K562 (cell line): Measurements from ENCODE around the gene SLC7A8. TPM values are rescaled to one million over a fixed set of nuclear protein-coding genes. Genes with fewer than 3 reads are reported as not detected.

ENCODE experiments used
- ATAC-seq: fragments of 200-7000 bp; cut with Tn5 transposase; 3 replicates; pipeline ENCODE4 v1.9.1; 2020; ENCODE audit warnings: moderate library complexity
- BruUV-seq: library from RNA; stranded (reverse); fragments of 400-500 nt; replicated peaks from 2 replicates; lab custom pipeline; 2021; lab: Mats Ljungman, UMichigan
- CTCF ChIA-PET: fragments of 300-600 bp; formaldehyde crosslinking; extraction: SDS; loops from one replicate; lab custom pipeline; 2021; ENCODE audit warnings: low intra/inter-chr PET ratio; lab: Yijun Ruan, JAX
- POLR2A ChIA-PET: fragments of 300-600, 350-650 bp; sonication (Branson Sonifier 250); formaldehyde crosslinking; extraction: SDS; loops from one replicate; lab custom pipeline; 2021; ENCODE audit warnings: antibody characterized with exemption, inconsistent platforms; lab: Yijun Ruan, JAX
- DNase-seq, 4 experiments: peaks; one replicate each; pipeline versions ENCODE4 v3.0.0 to v3.0.0-alpha.2; 2011 to 2018; ENCODE audit warnings: low spot score in 3 of 4, mixed read lengths in 3 of 4; ENCODE audit errors: extremely low read depth in 1 of 4
- FAIRE-seq: peaks from 2 replicates; lab custom pipeline; 2011; peaks lifted over from hg19 to GRCh38; lab: Jason Lieb, UNC
- H2AFZ ChIP-seq: 2 replicates; pipeline ENCODE4 v1.6.0; 2011; ENCODE audit warnings: low read depth, low read length, control low read depth, inconsistent platforms
- H3K27ac ChIP-seq: fragments of 200-600 bp; 3 replicates; pipeline ENCODE4 v1.8.0; 2011; ENCODE audit warnings: low read depth, mild to moderate bottlenecking, control low read depth, inconsistent platforms, low read length, moderate library complexity, mixed read lengths; ENCODE audit errors: extremely low read depth
- H3K27me3 ChIP-seq, 2 experiments: fragments of 300-600 bp in 1 of 2; 2 replicates in 1 of 2; 3 replicates in 1 of 2; pipeline versions ENCODE4 v1.6.0 to v1.8.0; 2011; ENCODE audit warnings: inconsistent platforms in 2 of 2, low read length in 2 of 2, mild to moderate bottlenecking in 1 of 2, mixed read lengths in 1 of 2, moderate library complexity in 1 of 2; ENCODE audit not compliant: control insufficient read depth in 2 of 2, insufficient read depth in 2 of 2
- H3K36me3 ChIP-seq: fragments of 300-600 bp; 3 replicates; pipeline ENCODE4 v1.8.0; 2011; ENCODE audit warnings: mild to moderate bottlenecking, low read length, inconsistent platforms; ENCODE audit not compliant: control insufficient read depth, insufficient read depth
- H3K4me1 ChIP-seq, 2 experiments: fragments of 200-600 bp in 1 of 2; replicated peaks in 1 of 2; 2 replicates in 1 of 2; 3 replicates in 1 of 2; pipeline versions ENCODE4 v1.5.1 to v1.8.0; 2011; ENCODE audit warnings: inconsistent platforms in 2 of 2, low read length in 2 of 2, mild to moderate bottlenecking in 1 of 2, mixed read lengths in 1 of 2, moderate library complexity in 1 of 2; ENCODE audit not compliant: control insufficient read depth in 2 of 2, insufficient read depth in 2 of 2
- H3K4me2 ChIP-seq: 2 replicates; pipeline ENCODE4 v1.6.1; 2011; ENCODE audit warnings: low read length, control low read depth, inconsistent platforms, mixed read lengths; ENCODE audit not compliant: insufficient read depth
- H3K4me3 ChIP-seq: fragments of 200-600 bp; sonication (generic), shearing (Covaris generic); 2 replicates; pipeline ENCODE4 v1.5.1; 2016; ENCODE audit warnings: control low read depth, inconsistent platforms
- H3K79me2 ChIP-seq: fragments of 200-600 bp; 3 replicates; pipeline ENCODE4 v1.8.0; 2011; ENCODE audit warnings: low read length, inconsistent platforms; ENCODE audit not compliant: control insufficient read depth, insufficient read depth
- H3K9ac ChIP-seq, 2 experiments: 2 replicates each; pipeline versions ENCODE4 v1.6.0 to v1.6.1; 2011; ENCODE audit warnings: low read depth in 2 of 2, low read length in 2 of 2, control low read depth in 1 of 2, inconsistent platforms in 1 of 2, mild to moderate bottlenecking in 1 of 2, mixed read lengths in 1 of 2; ENCODE audit not compliant: insufficient read depth in 1 of 2
- H3K9me1 ChIP-seq: one replicate; pipeline ENCODE4 v1.6.0; 2011; ENCODE audit warnings: inconsistent platforms, mild to moderate bottlenecking, low read length, moderate library complexity; ENCODE audit not compliant: control insufficient read depth, insufficient read depth
- H3K9me3 ChIP-seq: replicated peaks from 2 replicates; pipeline ENCODE4 v1.5.1; 2011; ENCODE audit warnings: low read depth, low read length, inconsistent platforms; ENCODE audit not compliant: control insufficient read depth, insufficient read depth
- H4K20me1 ChIP-seq: replicated peaks from 2 replicates; pipeline ENCODE4 v1.6.1; 2011; ENCODE audit warnings: low read length, inconsistent platforms, mixed read lengths; ENCODE audit not compliant: control insufficient read depth, insufficient read depth
- AFF4 ChIP-seq: sonication (generic); formaldehyde crosslinking; IDR thresholded peaks from 2 replicates; pipeline ENCODE4 v1.8.0; 2023; ENCODE audit warnings: mild to moderate bottlenecking, missing genetic modification reagents
- CREB1 ChIP-seq, 2 experiments: sonication (generic) in 1 of 2; formaldehyde crosslinking in 1 of 2; IDR thresholded peaks; 2 replicates each; pipeline versions ENCODE4 v1.6.1 to v1.8.0; 2012 to 2022; ENCODE audit warnings: inconsistent platforms in 1 of 2, mild to moderate bottlenecking in 1 of 2, missing genetic modification reagents in 1 of 2, moderate library complexity in 1 of 2
- CSDE1 ChIP-seq, 2 experiments: fragments of 450-650 bp; IDR thresholded peaks; 2 replicates each; pipeline ENCODE4 v1.6.1; 2016; ENCODE audit warnings: mild to moderate bottlenecking in 1 of 2
- FOXJ3 ChIP-seq: sonication (generic); formaldehyde crosslinking; IDR thresholded peaks from 2 replicates; pipeline ENCODE4 v1.4.0; 2020; ENCODE audit warnings: mild to moderate bottlenecking, missing genetic modification reagents
- JUND ChIP-seq, 2 experiments: IDR thresholded peaks; 2 replicates in 1 of 2; 3 replicates in 1 of 2; pipeline ENCODE4 v1.6.1; 2011; ENCODE audit warnings: borderline replicate concordance in 2 of 2, low read depth in 2 of 2, low read length in 2 of 2, improper control_type of control experiment in 1 of 2, missing biosample characterization in 1 of 2, missing genetic modification characterization in 1 of 2, missing genetic modification reagents in 1 of 2
- MAX ChIP-seq: sonication (generic); formaldehyde crosslinking; IDR thresholded peaks from 2 replicates; pipeline ENCODE4 v1.9.0; 2022; ENCODE audit warnings: mild to moderate bottlenecking, missing genetic modification reagents
- OTX1 ChIP-seq: fragments of 450-650 bp; formaldehyde crosslinking; IDR thresholded peaks from 2 replicates; pipeline ENCODE4 v1.4.0; 2022; ENCODE audit warnings: mild to moderate bottlenecking
- PCBP2 ChIP-seq: fragments of 200-400 bp; formaldehyde crosslinking; IDR thresholded peaks from 2 replicates; pipeline ENCODE4 v1.6.1; 2018; ENCODE audit warnings: low read length, low read depth, mild to moderate bottlenecking, moderate library complexity; ENCODE audit not compliant: poor library complexity, severe bottlenecking
- RERE ChIP-seq: sonication (generic); formaldehyde crosslinking; IDR thresholded peaks from 2 replicates; pipeline ENCODE4 v1.8.0; 2023; ENCODE audit warnings: missing genetic modification reagents, mild to moderate bottlenecking, borderline replicate concordance
- SRF ChIP-seq, 2 experiments: fragments of 250-450, 450-650 bp in 1 of 2; sonication (Bioruptor Pico) in 1 of 2; sonication (generic) in 1 of 2; formaldehyde crosslinking; IDR thresholded peaks; 2 replicates each; pipeline versions ENCODE4 v1.5.0 to v1.5.1; 2020 to 2022; ENCODE audit warnings: mild to moderate bottlenecking in 1 of 2, missing genetic modification reagents in 1 of 2
- ZNF444 ChIP-seq: fragments of 250-450 bp; sonication (Bioruptor Pico); IDR thresholded peaks from 2 replicates; pipeline ENCODE4 v1.4.0; 2020; ENCODE audit warnings: mild to moderate bottlenecking, moderate library complexity
- WGBS: fragments of 100-300 bp; shearing (Covaris generic); methylation state at CpG from one replicate; pipeline ENCODE4 v1.1.6; 2016; ENCODE audit warnings: low coverage, mixed read lengths; ENCODE audit not compliant: insufficient coverage; ENCODE audit errors: missing lambda C conversion rate; 5-methylcytosine and 5-hydroxymethylcytosine counted together
- in situ Hi-C: fragments of 300-500 bp; cut with MboI; formaldehyde crosslinking; loops from 4 replicates; pipeline ENCODE4 v1.15.0; 2018; ENCODE audit warnings: inconsistent platforms, mixed read lengths
- intact Hi-C: fragments of 100-400 bp; cut with micrococcal nuclease; formaldehyde crosslinking; loops from 2 replicates; pipeline ENCODE4 v1.14.2; 2022
- polyA plus RNA-seq, 8 experiments: library from polyadenylated mRNA; depleted of rRNA in 4 of 8; stranded (reverse) in 5 of 8; unstranded in 3 of 8; fragments of >200 nt; fragmentation: Nextera tagmentation in 2 of 8; fragmentation: Illumina TruSeq in 1 of 8; extraction: Ambion mirVana in 2 of 8; extraction: Trizol in 1 of 8; gene quantifications; 2 replicates each; pipeline versions ENCODE4 v1.2.1 to v1.2.3, GENCODE V29; 2011 to 2014; ENCODE audit warnings: inconsistent platforms in 1 of 8, missing spikeins in 1 of 8
- total RNA-seq, 7 experiments: library from RNA; depleted of rRNA in 6 of 7; stranded (reverse); fragments of >200 nt in 6 of 7; fragmentation: Illumina TruSeq in 2 of 7; extraction: Trizol in 2 of 7; gene quantifications; 2 replicates each; pipeline versions ENCODE4 v1.2.1 to v1.2.3, GENCODE V29; 2011 to 2021; ENCODE audit warnings: low replicate concordance in 1 of 7

Gene SLC7A8
- total and polyA plus RNA-seq, 9 of the 15 experiments (the other 6 are each of a cell fraction or from before 2014, with no cell fraction given) = 2.0 to 33.0 (median 6.0) TPM

- 93% methylated on average over 3 of the region's 3 CpGs for WGBS
- no peak overlapping the region for H3K4me3 ChIP-seq
- ChIA-PET CTCF (no interaction called here), POLR2A (interaction anchor here (1.1 to 2.4 kb wide), 3 partner anchors 9 to 24 kb away, joined by 3 to 11 read pairs (median 4); partner anchors contain the start of genes ACIN1 and C14orf119)
- H3K27ac ChIP-seq = no peak overlapping the region
- no TSS peak for BruUV-seq
- no peak overlapping the region for H2AFZ ChIP-seq
- in situ Hi-C loops (no loop called here), intact Hi-C loops (no loop called here)
- no peaks in the 10 kb centered on the region for H3K9me1 ChIP-seq
- H3K4me1 ChIP-seq = no peaks in the 10 kb centered on the region
- H3K27me3 ChIP-seq = no peaks in the 10 kb centered on the region
- no peak for DNase-seq
- H3K9ac ChIP-seq = no peak overlapping the region
- no peak for FAIRE-seq
- H3K79me2 ChIP-seq = peaks cover 13% of the 10 kb centered on the region; the same call in 2 of the 3 replicates
- no peak overlapping the region for H3K4me2 ChIP-seq
- no peaks in the 10 kb centered on the region for H3K9me3 ChIP-seq
- H3K36me3 ChIP-seq = peaks cover 99% of the 10 kb centered on the region
- H4K20me1 ChIP-seq = no peaks in the 10 kb centered on the region
- no peak for ATAC-seq
- TF ChIP-seq JUND (IDR thresholded peaks at IDR 0.05; ENCODE audit: borderline replicate concordance, low read depth, low read length) = no peak
- TF ChIP-seq JUND (tag; IDR thresholded peaks at IDR 0.05; ENCODE audit: borderline replicate concordance, low read depth, low read length) = no peak
- no peak for TF ChIP-seq FOXJ3 (CRISPR knock-in tag)
- no peak for TF ChIP-seq MAX (CRISPR knock-in tag)
- no peak for TF ChIP-seq RERE
- no peak for TF ChIP-seq ZNF444
- TF ChIP-seq CSDE1 (IDR thresholded peaks at IDR 0.05) = no peak
- TF ChIP-seq PCBP2 = no peak
- TF ChIP-seq OTX1 (CRISPR knock-in tag) = no peak
- no peak for TF ChIP-seq CREB1 (IDR thresholded peaks at IDR 0.05)
- no peak for TF ChIP-seq CREB1 (CRISPR knock-in tag; IDR thresholded peaks at IDR 0.05)
- no peak for TF ChIP-seq AFF4 (CRISPR knock-in tag)
- TF ChIP-seq SRF (CRISPR knock-in tag; IDR thresholded peaks at IDR 0.05) = no peak
These were observed 98.0 kb downstream of the SLC7A8 start for GRCh38 chr14:23085458-23085857.
